Activated T-helper 9 cell treated with anti-CD3 and anti-CD28 coated beads, Interleukin-2, amount 50 U/mL, for 16 hours (primary cell): ENCODE measurements around the gene BSDC1.
A peak's percentile ranks its signal among the peaks of the same experiment; 100 is the strongest.
"Not testable (repeated sequence)": the region's sequence is repeated elsewhere in the genome, so short reads cannot be mapped to it uniquely, and the experiment has no call there.

Experiments used
- DNase-seq: peaks from one replicate; pipeline ENCODE4 v3.0.0-alpha.2; 2020; ENCODE audit warnings: low read depth

Gene BSDC1, protein sequence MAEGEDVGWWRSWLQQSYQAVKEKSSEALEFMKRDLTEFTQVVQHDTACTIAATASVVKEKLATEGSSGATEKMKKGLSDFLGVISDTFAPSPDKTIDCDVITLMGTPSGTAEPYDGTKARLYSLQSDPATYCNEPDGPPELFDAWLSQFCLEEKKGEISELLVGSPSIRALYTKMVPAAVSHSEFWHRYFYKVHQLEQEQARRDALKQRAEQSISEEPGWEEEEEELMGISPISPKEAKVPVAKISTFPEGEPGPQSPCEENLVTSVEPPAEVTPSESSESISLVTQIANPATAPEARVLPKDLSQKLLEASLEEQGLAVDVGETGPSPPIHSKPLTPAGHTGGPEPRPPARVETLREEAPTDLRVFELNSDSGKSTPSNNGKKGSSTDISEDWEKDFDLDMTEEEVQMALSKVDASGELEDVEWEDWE

DNA sequence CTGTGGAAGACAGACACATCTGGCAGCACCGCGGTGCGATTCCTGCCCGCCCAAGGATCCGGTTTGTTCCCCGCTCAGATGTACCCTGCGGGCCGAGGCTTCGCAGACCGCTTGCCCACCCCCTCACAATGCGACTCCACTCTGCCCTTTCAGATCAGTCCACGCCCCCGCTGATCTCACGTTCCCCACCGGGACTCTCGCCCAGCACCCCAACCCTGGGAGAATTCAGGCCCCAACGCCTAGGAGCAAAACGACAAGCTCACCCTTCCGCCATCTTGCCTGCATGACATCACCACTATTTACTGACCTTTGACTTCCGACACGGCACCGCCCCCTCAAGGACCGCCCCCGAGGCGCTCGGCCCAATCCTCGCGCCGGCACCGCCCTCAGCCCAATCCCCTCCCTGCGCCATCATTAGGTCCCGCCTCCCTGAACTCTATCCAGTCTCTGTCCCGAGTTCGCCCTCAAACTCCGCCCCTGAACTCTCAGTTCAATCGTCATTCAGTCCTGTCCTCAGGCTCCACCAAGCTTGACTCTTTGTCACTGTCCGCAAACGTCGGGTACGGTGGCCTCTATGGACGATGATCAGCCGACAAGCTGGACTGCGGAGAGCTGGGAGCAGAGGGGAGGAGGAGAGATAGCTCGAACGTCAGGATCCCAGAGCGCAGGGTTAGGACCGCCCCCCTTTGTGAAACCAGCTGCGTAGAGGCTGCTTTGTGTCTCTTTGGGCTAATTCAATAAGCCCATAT lies at the start of gene BSDC1:
Gene BSDC1 (minus strand): TSS at position 301 of the 749 bp plus-strand sequence. CDS start 27 bp downstream, at position 274.
- peak; percentile 94 for DNase-seq

DNA sequence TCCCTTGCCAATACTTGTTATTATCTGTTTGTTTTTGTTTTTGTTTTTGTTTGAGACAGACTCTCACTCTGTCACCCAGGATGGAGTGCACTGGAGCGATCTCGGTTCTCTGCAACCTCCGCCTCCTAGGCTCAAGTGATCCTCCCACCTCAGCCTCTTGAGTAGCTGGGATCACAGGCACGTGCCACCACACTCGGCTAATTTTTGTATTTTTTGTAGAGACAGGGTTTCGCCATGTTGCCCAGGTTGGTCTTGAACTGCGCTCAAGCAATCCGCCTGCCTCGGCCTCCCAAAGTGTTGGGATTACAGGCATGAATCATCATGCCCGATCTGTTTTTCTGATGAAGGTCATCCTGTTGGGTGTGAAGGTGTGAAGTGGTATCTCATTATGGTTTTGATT lies 47.2 kb upstream of the BSDC1 start:
- not testable (repeated sequence) for DNase-seq

DNA sequence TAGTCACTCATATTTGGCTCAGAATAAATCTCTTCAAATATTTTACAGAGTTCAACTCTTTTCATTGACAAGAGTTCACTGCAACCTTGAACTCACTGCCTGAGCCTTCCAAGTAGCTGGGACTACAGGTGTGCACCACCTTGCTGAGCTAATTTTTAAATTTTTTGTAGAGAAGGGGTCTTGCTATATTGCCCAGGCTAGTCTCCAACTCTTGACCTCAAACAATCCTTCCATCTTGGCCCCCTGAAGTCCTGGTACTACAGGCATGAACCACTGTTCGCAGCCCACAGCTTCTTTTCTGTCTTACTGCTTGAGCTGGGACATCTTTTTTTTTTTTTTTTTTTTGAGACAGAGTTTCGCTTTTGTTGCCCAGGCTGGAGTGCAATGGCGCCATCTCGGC lies 44.5 kb upstream of the BSDC1 start:
- not testable (repeated sequence) for DNase-seq

DNA sequence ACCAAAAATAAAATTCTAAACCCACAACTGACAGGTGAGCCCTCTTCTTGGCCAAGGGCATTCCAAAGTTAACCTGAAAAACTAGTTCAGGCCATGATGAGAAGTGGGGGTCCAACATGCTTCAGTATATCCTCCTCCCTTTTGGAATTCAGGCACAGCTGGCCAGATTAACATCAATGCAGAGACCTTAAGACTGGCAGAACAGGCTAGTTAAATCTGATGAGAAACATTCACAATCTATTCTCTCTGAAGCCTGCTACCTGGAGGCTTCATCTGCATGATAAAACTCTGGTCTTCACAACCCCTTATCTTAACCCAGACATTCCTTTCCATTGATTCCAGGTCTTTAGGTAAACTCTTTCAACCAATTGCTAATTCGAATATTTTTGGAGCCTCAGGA lies 43.9 kb upstream of the BSDC1 start:
- DNase-seq: no peak

DNA sequence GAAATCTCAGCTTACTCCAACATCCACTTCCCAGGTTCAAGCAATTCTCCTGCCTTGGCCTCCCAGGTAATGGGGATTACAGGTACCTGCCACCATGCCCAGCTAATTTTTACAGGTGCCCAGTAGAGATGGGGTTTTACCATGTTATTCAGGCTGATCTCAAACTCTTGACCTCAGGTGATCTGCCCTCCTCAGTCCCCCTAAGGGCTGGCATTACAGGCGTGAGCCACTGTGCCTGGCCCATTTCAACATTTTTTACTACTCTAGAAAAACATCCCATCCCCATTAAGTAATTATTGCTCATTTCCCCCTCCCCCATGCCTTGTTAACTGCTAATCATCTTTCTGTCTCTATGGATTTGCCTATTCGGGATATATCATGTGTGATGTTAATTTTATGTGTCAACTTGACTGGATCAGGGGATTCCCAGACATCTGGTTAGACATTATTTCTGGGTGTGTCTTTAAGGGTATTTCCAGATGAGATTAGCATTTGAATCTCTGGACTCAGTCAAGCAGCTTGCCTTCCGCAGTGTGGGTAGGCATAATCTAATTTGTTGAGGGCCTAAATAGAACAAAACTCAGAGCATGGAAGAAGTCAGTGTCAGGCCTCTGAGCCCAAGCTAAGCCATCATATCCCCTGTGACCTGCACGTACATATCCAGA lies 37.6 kb upstream of the BSDC1 start:
- DNase-seq: no peak

DNA sequence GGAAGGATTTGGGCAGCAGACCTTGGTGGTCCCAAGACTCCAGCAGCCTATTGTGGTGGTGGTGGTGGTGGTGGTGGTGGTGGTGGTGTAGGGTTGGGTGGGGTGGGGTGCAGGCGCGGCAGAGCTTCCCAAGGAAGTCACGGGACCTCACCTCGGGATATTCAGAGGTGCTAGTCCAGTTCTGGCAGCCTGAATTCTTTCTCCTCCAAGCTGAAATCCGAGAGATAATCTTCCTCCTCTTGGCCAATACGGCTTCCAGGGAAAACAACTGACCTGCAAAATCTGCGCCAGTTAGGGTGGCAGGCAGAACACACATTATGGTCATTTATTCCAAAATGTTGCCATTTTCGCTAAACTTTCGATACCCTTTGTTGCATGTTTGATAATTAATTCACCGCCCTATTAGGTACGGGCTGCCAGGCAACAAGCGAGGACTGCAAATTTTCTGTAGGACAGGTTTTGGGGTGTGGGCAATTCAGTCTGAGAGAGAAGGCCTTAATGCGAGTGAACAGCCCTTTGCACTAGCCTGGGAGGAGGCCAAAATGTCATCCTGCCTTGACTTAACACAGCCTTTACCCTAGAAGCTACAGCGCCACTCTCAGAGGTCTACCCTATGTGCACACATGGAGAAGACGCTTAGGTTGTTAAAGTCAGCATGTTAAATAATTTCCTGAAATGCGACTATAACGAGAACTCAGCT lies 33.2 kb upstream of the BSDC1 start:
- DNase-seq: no peak

DNA sequence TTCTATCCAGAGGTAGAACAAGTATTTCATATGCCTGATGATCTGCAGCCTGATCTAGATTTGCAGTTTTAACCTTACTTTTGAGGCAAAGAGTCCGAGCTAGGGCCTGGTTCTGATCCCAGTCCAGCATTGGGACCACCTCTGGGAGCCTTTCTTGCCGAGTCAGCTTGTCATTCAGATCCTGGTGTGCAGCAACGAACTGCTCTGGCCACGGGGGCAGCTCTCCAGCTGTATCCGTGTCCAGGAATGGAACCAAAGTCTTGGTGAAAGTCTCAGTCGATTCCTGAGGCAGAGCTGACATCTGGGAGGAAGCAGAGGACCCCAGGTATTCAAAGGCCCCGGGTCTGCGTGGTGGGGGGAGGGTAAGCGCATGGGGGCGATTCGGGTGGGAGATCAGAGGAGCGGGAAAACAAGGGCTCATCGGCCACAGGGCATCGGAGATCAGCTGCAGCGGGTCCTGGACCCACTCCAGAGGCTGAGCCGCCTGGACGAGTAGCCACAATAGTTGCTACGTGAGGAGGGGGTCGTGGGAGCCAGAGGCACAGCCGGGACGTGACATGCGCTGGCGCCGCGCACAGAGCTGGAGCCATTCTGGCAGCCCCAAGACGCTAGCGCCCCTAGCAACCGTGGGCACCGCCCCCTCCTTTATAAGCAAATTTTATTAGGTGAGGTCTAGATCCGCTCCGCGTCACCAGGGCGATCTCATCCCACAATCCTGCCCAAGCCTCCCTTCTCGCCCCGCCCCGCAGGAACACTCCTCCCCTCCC lies 32.4 kb upstream of the BSDC1 start:
- no peak for DNase-seq

DNA sequence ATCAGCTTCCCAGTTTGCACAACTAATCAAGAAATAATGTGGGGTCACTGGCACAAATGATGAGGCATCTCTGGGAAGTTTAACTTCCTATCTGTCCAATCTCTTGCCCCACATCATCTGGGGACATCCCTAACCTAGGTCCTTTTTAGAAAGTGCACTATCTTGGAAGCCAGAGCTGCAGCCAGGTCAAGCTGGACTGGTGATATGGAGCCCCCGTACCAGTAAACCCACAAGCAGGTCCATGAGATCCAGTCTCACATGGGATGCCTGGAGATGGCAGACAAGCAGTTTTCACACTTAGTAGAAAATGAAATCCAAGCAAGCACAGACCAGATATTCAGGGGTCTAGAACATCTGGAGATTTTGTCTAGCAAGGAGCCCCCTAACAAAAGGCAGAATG lies 27.5 kb upstream of the BSDC1 start:
- no peak for DNase-seq

DNA sequence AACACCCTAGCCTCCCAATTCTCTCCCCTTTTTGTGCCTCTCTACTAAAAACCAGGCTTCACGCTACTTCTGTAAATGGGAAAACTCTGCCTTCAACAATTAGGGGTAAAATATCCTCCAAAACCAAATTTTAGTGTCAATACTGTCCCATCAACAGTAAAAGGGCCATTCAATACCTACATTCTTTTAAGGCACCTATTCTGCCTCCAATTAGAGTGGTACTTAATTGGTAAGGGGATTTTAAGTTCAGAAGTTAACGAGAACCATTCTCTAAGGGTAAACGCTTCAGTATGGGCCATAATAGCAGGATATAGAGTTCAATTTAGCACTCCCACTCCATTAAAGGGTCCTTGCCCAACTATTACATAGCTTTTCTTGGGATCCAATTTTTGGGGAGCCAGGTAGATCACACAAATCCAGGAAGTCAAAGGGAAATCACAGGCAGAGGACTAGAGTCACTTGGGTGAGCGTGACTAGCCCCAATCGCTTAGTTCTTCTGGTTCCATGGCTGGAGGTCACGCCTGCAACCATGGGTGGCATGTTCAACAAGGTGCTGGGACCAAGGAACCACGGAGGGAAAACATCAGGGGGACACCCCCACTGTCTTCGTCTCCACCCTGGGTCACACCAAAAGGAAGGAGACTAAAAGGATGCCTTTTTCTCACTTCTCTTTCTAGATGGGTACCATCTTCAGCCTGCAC lies 20.1 kb upstream of the BSDC1 start:
- no peak for DNase-seq

DNA sequence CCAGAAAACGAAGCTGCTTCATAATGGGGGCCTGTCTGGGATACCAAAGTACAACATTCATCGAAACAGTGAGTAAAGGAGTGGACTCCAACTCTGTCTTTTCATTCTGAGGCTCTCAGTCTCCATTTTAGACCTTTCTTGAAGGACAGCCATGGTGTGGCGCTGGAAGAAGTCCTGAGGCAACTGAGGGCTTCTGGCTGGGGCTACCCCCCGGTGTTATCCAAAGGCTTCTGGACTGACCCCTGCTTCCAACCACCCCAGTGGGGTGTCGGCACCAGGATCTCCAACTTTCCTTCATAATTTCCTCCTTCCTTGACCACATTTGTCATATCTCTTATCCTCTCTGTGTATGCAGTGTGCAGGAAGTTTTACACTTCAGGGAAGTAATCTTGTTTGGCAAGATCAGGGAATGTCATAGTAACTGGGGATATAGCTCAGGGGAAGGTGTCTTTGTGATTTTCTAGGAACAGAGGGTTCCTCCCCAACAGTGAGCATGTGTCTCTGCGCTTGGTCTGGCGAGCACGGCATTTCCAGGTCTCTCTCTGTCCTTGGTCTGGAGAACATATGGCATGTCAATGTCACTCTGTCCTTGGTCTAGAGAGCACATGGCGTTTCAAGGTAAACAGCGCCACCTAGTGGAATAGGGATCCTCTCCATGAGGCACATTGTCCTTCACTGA lies 19.4 kb upstream of the BSDC1 start:
- peak; percentile 49 for DNase-seq

DNA sequence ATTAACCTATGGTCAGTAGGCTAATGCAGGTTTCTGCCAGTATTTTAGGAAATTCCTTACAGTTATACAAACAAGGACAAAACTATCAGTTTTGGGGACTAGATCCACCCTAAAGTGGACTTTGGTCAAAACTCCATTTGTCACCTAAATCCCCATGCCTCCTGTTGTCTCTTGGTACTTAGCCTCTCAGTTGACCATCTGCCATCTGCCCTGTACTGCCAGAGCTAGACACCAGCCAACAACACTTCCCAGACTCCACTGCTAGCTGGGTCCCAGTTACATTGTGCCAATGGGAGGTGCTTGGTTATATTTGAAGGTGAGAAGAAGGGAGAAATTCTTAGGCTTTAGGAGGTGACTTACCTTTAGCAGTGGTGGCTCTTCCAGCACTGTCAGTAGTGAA lies 17.0 kb upstream of the BSDC1 start:
- DNase-seq: no peak

DNA sequence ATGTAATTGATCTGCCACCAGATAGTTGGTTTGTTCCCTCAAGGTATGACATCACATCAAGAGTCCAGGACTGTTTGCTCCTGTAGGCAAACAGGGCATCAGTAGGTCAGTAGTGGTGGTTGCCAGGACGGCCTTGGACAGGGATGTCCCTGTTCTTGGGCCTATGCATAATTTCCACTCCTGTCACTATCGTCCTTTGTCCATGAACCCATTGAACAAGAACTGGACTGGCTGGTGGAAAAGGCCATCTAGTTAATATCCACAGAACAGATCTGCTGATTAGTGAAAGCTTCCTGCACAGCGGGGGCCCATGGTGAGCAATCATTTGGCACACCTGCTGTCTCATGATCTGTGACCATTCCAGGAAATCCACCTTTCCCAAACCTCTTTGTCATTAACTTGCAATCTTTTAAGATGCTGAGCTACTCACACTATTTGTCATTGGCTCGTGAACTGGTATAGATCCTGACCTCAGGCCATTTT lies 12.4 kb upstream of the BSDC1 start:
- DNase-seq: no peak

DNA sequence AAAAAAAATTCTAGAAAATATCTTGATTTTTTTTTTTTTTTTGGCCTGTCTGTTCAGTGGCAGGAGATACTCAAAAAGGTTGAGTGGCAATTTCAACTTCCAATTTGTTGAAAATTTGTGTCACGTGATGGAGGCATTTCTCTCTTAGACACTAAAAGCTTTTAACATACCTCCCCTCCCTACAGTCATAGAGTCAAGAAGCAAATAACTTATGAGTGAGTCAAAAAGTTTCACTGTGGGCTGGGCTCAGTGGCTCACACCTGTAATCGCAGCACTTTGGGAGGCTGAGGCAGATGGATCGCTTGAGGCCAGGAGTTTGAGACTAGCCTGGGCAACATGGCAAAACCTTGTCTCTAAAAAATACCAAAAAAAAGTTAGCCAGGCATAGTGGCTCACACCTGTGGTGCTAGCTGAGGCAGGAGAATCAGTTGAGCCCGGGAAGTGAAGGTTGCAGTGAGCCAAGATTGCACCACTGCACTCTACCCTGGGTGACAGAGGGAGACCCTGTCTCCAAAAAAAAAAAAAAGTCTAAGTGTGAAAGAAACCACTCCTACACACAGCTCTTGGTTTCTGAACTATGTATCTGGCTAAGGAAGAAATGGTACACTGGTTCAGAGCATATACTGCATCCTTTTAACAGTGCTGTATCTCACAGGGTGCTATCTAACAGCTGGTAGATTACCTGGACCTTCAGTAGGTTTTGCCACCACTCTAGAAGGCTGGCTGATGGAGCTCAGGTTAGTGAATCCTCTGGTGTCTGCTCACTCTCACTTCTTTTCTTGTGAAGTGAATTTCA lies 11.6 kb upstream of the BSDC1 start:
- no peak for DNase-seq

DNA sequence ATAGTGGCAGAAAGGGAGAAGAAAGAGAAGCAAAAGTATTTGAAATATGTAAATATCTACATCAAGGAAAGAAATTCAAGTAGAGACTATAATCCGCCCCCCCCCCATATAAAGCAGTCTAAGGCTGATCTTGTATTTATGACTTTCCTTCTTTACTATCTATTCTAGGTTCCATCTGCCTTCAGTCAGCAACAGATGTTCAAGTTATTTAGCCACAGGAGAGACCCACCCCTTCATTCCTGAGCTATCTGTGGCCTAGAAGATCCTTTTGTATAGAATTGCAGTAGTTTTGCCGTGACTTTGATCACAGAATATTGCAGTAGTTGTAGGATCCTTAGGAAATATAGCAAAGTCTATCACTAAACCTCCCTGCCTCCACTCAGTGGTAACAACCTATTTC lies 10.7 kb upstream of the BSDC1 start:
- DNase-seq: no peak

DNA sequence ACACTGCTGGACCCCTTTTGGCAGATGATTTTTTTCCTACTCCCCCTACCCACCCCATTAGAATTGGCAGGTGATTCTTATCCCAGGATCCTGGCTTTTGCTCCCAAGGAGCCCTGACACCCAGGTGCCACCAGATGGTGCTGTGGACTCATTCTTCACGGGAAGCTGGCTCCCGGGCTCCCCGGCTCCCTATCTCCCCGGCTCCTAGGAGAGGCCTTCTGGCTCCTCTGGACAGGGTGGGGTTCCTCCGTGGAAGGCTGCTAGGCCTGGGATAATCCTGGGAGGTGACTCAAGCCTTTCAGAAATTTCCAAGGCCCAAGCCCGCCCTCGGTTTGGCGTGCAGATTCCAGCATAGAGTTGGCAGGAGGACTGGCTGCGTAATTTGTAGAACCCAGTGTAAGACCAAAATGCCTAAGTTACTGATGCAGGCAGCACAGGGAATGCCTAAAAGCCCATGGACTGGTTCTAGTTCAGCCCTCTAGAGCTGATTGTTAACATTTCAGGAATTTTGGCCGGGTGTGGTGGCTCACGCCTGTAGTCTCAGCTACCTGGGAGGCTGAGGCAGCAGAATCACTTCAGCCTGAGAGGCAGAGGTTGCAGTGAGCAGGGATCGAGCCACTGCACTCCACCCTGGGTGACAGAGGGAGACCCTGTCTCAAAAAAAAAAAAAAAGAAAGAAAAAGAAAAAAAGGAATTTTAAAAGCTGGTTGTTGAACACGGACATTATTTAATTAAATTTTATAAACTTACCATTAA lies 6.8 kb upstream of the BSDC1 start:
- peak; percentile 35 for DNase-seq

DNA sequence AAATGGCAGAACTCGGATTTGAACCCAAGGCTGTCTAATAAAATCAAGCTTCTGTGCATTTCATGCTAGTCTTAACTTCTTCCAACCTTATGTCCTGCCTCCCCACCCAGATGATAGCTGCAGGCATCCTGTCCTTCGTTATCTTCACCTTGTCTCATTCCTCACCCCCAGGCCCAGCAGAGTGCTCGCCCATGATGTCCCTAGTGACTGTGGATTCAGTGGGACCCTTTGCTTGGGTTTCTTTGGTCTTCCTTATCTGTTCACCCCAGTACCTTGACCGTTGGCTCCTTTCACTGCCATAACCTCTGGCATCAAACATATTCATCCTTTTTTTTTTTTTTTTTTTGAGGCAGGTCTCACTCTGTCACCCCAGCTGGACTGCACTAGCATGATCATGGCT lies 5.6 kb upstream of the BSDC1 start:
- no peak for DNase-seq

DNA sequence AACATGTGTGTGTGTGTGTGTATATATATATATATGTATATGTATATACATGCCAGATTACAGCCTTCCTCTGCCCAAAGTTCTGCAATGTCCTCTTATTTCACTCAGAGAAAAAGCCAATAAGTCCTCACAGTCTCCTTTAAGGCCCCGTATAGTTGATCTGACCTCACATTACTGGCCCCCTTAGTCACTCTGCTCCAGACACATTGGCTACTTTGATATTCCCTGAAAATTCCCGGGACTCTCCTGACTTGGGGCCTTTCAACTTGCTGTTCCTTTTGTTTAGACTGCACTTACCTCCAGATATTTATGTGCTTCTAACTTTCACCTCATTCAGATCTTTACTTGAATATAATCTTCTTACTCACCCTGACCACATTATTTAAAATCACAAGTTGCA lies 4.2 kb upstream of the BSDC1 start:
- DNase-seq: no peak

DNA sequence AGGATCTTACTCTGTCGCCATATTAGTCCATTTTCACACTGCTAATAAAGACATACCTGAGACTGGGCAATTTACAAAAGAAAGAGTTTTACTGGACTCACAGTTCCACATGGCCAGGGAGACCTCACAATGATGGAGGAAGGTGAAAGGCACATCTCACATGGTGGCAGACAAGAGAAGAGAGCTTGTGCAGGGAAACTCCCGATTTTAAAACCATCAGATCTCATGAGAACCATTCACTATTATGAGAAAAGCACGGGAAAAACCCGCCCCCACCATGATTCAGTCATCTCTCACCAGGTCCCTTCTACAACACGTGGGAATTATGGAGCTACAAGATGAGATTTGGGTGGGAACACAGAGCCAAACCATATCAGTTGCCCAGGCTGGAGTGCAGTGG lies 2.3 kb upstream of the BSDC1 start:
- DNase-seq: not testable (repeated sequence)
